ENCODE data around the gene LMF1.

LMF1 gene

GRCh38 chr16:878886-879285 is 91.9 kb downstream of the LMF1 start:
- no peaks in the 10 kb centered on the region for H3K9me3 Mint-ChIP-seq
- ATAC-seq (replicated peaks), result no peak
- DNase-seq, result no peak
- no peaks in the 10 kb centered on the region for H3K27me3 Mint-ChIP-seq
- peaks cover 0 to 2% of the 10 kb centered on the region in 2 donors for H3K4me1 Mint-ChIP-seq (ENCODE audit: low read depth in 2 of 2)
- H3K36me3 Mint-ChIP-seq (ENCODE audit: insufficient read depth), result peaks cover 7% of the 10 kb centered on the region
- H3K27ac Mint-ChIP-seq, result no peak overlapping the region
- no peak overlapping the region for H3K4me3 Mint-ChIP-seq

GRCh38 chr16:878072-878784 is 92.6 kb downstream of the LMF1 start:
- H3K27ac Mint-ChIP-seq, result no peak overlapping the region
- no peak overlapping the region for H3K4me3 Mint-ChIP-seq
- DNase-seq (peak; percentile 8 to 20 (median 14)), ATAC-seq (replicated peaks) (peak; percentile 81)
- H3K27me3 Mint-ChIP-seq, result no peaks in the 10 kb centered on the region
- no peaks in the 10 kb centered on the region for H3K9me3 Mint-ChIP-seq
- H3K4me1 Mint-ChIP-seq (ENCODE audit: low read depth in 2 of 2), result peaks cover 0 to 2% of the 10 kb centered on the region in 2 donors
- peaks cover 7% of the 10 kb centered on the region for H3K36me3 Mint-ChIP-seq (ENCODE audit: insufficient read depth)

- ATAC-seq (replicated peaks), result peak; percentile 29
- H3K36me3 Mint-ChIP-seq (ENCODE audit: insufficient read depth), result peaks cover 7% of the 10 kb centered on the region
- no peak overlapping the region for H3K4me3 Mint-ChIP-seq
These were observed 93.3 kb downstream of the LMF1 start for GRCh38 chr16:877242-878071.

GRCh38 chr16:876523-877241 is 94.1 kb downstream of the LMF1 start:
- H3K4me1 Mint-ChIP-seq (ENCODE audit: low read depth in 2 of 2), result peaks cover 0 to 2% of the 10 kb centered on the region in 2 donors
- H3K4me3 Mint-ChIP-seq, result no peak overlapping the region
- H3K27me3 Mint-ChIP-seq, result no peaks in the 10 kb centered on the region
- peak overlapping the region in 1 of 2 donors; percentile 39 for H3K27ac Mint-ChIP-seq
- ATAC-seq (replicated peaks) (no peak), DNase-seq (no peak)
- no peaks in the 10 kb centered on the region for H3K9me3 Mint-ChIP-seq
- peaks cover 7% of the 10 kb centered on the region for H3K36me3 Mint-ChIP-seq (ENCODE audit: insufficient read depth)

More at GRCh38 chr16:877242-878071, 93.3 kb downstream of the LMF1 start:
- no peaks in the 10 kb centered on the region for H3K9me3 Mint-ChIP-seq
- no peak for DNase-seq
- peak overlapping the region in 1 of 2 donors; percentile 29 for H3K27ac Mint-ChIP-seq
- no peaks in the 10 kb centered on the region for H3K27me3 Mint-ChIP-seq
- peaks cover 0 to 2% of the 10 kb centered on the region in 2 donors for H3K4me1 Mint-ChIP-seq (ENCODE audit: low read depth in 2 of 2)

- Mint-ChIP-seq H3K27me3 (no peaks in the 10 kb centered on the region), H3K27ac (no peak overlapping the region)
These were observed 94.8 kb downstream of the LMF1 start for GRCh38 chr16:876041-876335.

GRCh38 chr16:875182-876040 is 95.4 kb downstream of the LMF1 start:
- DNase-seq (no peak), ATAC-seq (replicated peaks) (no peak)
- peaks cover 3% of the 10 kb centered on the region for H3K36me3 Mint-ChIP-seq (ENCODE audit: insufficient read depth)
- peaks cover 0 to 2% of the 10 kb centered on the region in 2 donors for H3K4me1 Mint-ChIP-seq (ENCODE audit: low read depth in 2 of 2)
- H3K4me3 Mint-ChIP-seq, result no peak overlapping the region
- H3K9me3 Mint-ChIP-seq, result no peaks in the 10 kb centered on the region
- H3K27ac Mint-ChIP-seq, result no peak overlapping the region
- H3K27me3 Mint-ChIP-seq, result no peaks in the 10 kb centered on the region

More at GRCh38 chr16:876041-876335, 94.8 kb downstream of the LMF1 start:
- Mint-ChIP-seq H3K9me3 (no peaks in the 10 kb centered on the region), H3K36me3 (ENCODE audit: insufficient read depth) (peaks cover 7% of the 10 kb centered on the region), H3K4me3 (no peak overlapping the region), H3K4me1 (ENCODE audit: low read depth in 2 of 2) (peaks cover 0 to 2% of the 10 kb centered on the region in 2 donors)
- ATAC-seq (replicated peaks), result no peak
- no peak for DNase-seq

- H3K27ac Mint-ChIP-seq, result no peak overlapping the region
- no peaks in the 10 kb centered on the region for H3K27me3 Mint-ChIP-seq
- no peak for ATAC-seq (replicated peaks)
- peaks cover 0 to 2% of the 10 kb centered on the region in 2 donors for H3K4me1 Mint-ChIP-seq (ENCODE audit: low read depth in 2 of 2)
- no peaks in the 10 kb centered on the region for H3K9me3 Mint-ChIP-seq
- no peak overlapping the region for H3K4me3 Mint-ChIP-seq
- H3K36me3 Mint-ChIP-seq (ENCODE audit: insufficient read depth), result peaks cover 3% of the 10 kb centered on the region
- DNase-seq, result no peak
These were observed 96.2 kb downstream of the LMF1 start for GRCh38 chr16:874366-875181.

- no peaks in the 10 kb centered on the region for H3K27me3 Mint-ChIP-seq
- ATAC-seq (replicated peaks) (no peak), DNase-seq (no peak)
- H3K27ac Mint-ChIP-seq, result no peak overlapping the region
- H3K9me3 Mint-ChIP-seq, result no peaks in the 10 kb centered on the region
- H3K4me3 Mint-ChIP-seq, result no peak overlapping the region
- peaks cover 0 to 2% of the 10 kb centered on the region in 2 donors for H3K4me1 Mint-ChIP-seq (ENCODE audit: low read depth in 2 of 2)
- no peaks in the 10 kb centered on the region for H3K36me3 Mint-ChIP-seq (ENCODE audit: insufficient read depth)
These were observed 96.9 kb downstream of the LMF1 start for GRCh38 chr16:873889-874288.

GRCh38 chr16:873243-873661 is 97.5 kb downstream of the LMF1 start:
- Mint-ChIP-seq H3K4me3 (no peak overlapping the region), H3K36me3 (ENCODE audit: insufficient read depth) (no peaks in the 10 kb centered on the region), H3K4me1 (ENCODE audit: low read depth in 2 of 2) (peaks cover 0 to 2% of the 10 kb centered on the region in 2 donors), H3K27ac (no peak overlapping the region), H3K9me3 (no peaks in the 10 kb centered on the region), H3K27me3 (no peaks in the 10 kb centered on the region)
- DNase-seq (no peak), ATAC-seq (replicated peaks) (no peak)

GRCh38 chr16:872436-873242 is 98.1 kb downstream of the LMF1 start:
- H3K4me1 Mint-ChIP-seq (ENCODE audit: low read depth in 2 of 2), result peaks cover 0 to 2% of the 10 kb centered on the region in 2 donors
- H3K4me3 Mint-ChIP-seq, result no peak overlapping the region
- no peaks in the 10 kb centered on the region for H3K9me3 Mint-ChIP-seq
- ATAC-seq (replicated peaks) (no peak), DNase-seq (no peak)
- H3K27me3 Mint-ChIP-seq, result no peaks in the 10 kb centered on the region
- no peak overlapping the region for H3K27ac Mint-ChIP-seq
- H3K36me3 Mint-ChIP-seq (ENCODE audit: insufficient read depth), result no peaks in the 10 kb centered on the region

- Mint-ChIP-seq H3K27ac (no peak overlapping the region), H3K4me3 (peak overlapping the region in 1 of 2 donors; percentile 31), H3K36me3 (ENCODE audit: insufficient read depth) (no peaks in the 10 kb centered on the region), H3K4me1 (ENCODE audit: low read depth in 2 of 2) (no peaks in the 10 kb centered on the region), H3K27me3 (no peaks in the 10 kb centered on the region), H3K9me3 (no peaks in the 10 kb centered on the region)
- ATAC-seq (replicated peaks) (no peak), DNase-seq (no peak)
These were observed 99.0 kb downstream of the LMF1 start for GRCh38 chr16:871562-872345.

All from effector memory CD8-positive, alpha-beta T cell (primary cell).